GM21528 (cell line): Measurements from ENCODE around the gene GRAMD1B.

ENCODE experiments used
- ATAC-seq: cut with Tn5 transposase; IDR thresholded peaks from one replicate; pipeline ENCODE4 v1.9.1; 2021; ENCODE audit warnings: mild to moderate bottlenecking, moderate library complexity; ENCODE audit not compliant: unreplicated experiment, low FRiP score

GRAMD1B gene

DNA sequence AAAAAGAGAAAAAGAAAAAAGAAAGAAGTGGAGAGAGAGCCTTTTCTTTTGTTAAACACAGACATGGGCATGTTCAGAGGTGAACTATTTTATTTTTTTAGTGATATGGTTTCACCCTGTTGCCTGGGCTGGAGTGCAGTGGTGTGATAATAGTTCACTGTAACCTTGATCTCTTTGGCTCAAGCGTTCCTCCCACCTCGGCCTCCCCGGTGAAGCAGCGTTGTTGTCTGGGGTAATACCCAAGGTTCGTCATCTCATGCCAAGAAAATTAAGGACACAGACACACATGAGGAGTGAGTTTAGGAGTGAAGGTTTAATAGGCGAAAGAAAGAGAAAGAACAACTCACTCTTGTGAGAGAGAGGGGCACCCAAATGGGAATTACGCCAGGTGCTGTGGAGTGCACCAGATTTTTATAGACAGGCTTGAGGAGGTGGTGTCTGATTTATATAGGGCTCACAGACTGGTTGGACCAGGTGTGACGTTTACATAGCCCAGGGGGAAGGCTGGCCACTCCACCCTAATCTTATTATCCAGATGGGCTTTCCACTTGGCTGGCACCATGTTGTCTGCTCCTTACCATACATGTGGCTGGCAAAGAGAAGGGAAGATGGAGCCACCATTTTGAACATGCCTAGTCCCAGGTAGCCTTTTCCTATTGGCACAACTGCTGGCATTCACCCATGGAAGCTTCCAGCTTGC lies 42.3 kb downstream of the GRAMD1B start:
- no peak for ATAC-seq

DNA sequence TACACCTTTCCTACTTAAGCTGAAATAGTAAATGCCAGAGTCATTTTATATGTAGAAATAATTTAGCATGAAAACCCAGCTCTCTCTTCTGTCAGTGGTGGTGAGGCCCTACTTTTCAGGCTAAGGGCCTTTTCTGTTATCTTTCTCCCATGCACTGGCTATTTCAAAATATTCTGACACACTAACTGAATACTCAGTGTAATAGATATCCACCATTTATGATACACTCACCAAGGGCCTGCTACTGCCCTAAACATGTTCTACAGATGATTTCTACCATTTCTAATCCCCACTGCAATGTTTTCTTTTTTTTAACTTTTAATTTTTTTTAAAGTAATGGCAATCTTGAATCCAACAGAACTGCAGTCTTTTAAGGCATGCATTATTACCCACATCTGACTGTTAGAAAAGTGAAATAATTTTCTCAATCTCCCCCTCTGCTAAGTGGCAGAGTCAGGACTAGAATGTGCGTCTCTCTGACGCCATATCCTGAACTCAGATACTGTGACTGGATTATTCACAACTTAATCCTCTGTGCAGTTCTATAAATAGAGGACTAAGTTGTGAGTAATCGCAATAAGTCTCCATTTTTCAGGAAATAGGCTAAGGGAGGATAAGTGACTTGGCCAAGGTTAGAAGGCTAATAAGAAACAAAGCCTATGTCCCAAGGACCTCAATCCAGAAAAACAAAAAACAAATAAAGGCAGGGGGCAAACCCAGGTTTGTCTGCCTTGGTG lies 44.0 kb downstream of the GRAMD1B start:
- ATAC-seq: no peak

DNA sequence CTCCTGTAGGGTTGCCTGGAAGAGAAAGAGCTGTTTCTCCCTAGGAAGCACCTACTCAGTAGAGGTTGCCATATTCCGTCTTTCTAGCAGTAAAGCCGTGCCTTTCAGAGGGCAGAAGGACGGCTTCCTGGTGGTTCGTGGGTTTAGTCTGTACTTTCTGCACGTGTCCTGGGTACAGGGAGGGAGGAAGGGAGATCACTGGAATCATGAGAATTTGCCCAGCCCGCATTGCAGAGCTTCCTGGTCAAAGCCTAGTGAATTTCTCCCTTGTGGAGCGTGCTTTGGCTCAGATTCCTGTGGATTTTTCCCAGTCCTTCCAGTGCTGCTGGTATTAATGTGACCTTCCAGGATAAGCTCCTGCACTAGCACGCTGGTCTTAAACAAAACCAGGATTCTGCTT lies 44.9 kb downstream of the GRAMD1B start:
- no peak for ATAC-seq

DNA sequence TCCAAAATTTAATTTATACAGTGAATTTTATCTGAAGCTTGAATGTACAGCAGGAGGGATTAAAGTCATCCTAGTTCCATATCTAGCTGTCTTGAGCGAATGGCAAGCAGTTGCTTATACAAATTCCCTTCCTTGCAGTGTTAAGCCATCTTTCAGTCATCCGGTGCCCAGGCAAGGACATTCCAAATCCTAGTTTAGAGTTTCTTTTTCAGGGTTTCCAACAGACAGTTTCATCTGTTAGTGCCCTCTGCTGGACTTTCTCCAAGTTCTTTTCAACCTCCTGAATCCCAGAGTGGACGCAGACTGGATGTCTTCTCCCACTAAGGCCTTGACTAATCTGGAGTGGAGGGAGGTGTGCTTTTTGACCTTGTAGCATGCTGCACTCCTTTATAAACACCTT lies 45.4 kb downstream of the GRAMD1B start:
- no peak for ATAC-seq

DNA sequence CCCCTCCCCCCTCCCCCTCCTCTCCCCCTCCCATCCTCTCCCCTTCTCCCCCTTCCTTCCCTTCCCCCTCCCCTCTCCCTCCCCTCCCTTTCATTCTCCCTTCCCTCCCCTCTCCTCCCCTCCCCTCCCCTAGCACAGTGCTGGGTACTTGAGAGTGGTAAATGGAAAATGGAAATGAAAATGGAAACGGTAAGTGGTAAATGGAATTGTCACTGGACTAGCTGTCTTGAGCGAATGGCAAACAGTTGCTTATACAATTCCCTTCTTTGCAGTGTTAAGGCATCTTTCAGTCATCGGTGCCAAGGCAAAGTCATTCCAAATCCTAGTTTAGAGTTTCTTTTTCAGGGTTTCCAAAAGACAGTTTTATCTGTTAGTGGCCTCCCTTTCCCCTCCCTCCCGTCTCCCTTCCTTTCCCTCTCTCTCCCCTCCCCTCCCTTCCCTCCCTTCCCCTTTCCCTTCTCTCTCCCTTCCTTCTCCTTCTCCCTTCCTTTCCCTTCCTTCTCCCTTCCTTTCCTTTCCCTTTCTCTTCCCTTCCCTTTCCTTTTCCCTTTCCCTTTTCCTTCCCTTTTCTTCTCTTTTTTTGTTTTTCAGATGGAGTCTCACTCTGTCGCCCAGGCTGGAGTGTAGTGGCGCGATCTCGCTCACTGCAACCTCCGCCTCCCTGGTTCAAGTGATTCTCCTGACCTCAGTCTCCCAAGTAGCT lies 47.3 kb downstream of the GRAMD1B start:
- ATAC-seq: no peak

DNA sequence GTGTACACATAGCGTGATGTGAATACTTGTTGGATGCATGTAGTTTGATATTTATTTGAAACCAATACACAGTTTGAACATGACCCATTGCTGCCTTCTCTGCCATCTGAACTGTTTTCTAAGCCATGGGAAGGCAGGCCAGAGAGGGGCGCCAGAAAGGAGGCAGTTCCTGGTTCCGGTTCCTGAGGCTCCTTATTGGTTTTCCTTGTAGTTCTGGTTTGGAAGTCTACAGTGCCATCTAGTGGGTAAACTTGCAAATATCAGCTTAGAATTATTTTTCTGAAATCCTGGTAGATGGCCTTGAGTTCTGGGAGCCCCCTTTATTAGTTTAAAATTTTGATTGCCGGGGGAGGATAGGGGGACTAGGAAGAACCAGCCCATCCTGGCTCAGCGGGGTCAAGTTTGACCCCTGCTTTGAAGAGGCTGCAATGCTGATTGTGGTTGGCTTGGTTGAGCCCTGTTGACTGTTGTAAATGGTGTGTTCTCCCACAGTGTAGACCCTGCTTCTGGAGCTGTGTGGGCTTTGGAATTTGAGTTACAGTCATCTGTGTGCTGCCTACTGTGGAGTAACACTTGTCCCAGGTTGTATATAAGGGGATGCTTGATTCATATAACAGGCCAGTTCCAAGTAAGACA lies 48.4 kb downstream of the GRAMD1B start:
- no peak for ATAC-seq

DNA sequence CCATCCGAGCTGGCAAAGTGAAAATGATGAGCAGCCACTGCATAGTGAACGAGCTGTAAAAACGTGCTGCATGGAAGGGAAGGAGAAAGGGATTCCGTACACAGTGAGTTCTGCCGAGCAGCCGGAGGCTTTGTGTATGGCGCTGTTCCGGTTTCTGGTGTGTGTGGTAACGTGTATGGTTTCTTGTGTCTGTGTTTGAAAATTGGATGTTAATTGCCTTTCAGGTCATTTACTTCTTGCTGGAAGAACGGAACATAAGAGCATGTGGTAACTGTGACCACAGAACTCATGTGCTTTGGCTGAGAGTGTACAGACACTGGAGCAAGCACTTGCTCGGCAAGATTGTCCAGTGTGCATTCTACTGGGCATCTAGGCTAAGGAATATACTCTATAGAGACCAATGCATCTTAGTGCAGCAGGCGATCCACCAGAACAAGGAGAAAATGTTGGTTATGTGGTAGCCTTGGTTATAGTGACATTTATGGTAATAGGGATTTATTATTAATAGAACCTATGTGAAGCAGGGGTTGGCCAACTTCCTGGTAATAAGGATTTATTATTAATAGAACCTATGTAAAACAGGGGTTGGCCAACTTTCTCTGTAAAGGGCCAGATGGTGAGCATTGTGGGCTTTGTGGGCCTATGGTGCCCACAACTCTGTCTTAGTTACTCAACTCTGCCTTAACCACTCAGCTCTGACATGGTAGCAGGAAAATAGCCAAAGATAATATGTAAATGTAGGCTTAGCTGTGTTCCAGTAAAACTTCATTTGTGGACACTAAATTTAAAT lies 49.2 kb downstream of the GRAMD1B start:
- ATAC-seq: peak; percentile 70

DNA sequence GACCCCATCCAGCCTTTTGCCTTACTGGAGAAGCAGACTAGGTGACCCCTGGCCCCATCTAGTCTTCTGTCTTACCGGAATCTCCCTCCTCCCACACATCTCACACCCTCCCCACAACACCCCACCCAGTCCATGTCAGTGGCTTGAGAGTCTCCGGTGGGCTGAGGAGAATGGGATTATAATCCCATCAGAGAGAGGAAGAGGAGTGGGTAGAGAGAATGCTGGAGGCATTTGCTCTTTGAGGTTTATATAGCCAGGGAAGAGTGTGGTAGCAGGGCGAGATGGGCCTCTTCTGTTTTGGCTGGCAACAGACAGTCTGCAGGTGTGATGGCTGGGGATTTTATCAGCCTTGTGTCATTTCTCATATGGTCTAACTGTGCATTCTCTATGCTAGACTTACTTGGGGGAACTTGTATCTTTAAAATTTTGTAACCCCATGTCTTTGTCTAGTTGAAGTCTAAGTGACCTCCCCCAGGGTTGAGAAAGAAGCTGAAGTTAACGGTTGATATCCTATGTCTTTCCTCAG lies 50.3 kb downstream of the GRAMD1B start:
- no peak for ATAC-seq

DNA sequence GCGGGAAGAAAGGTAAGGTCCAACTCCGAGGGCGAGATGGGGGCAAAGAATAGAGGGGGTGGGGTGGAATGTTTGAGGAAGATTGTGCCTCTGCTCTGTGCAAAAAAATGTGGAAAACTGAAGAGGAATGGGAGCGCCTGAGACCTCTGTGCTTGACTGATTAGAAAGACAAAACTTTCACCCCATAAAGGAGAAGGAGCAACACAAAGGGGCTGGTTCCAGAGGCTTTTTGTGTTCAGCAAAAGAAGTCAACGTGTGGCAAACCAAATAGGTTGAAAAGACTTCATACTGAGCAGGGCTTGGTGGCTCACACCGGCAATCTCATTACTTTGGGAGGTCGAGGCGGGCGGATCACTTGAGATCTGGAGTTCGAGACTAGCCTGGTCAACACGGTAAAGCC lies 50.8 kb downstream of the GRAMD1B start:
- no peak for ATAC-seq

DNA sequence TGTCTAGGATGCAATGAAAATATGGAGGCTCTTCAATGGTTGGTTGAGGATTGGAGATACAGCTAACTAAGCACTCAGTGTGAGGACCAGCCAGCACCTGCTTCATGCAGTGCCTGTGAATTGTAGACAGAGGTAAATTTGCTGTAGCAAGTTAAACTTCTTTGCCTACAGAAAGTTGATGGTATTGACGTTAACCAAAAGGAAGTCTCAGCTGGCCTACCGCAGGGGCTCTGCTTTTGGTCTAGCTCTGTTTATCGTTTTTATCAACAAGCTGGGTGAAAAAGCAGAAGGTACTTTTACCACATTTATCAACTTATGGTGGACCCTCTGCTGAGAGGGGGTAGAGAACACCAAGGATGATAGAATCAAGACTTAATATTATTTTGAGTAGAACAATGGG lies 51.6 kb downstream of the GRAMD1B start:
- no peak for ATAC-seq

DNA sequence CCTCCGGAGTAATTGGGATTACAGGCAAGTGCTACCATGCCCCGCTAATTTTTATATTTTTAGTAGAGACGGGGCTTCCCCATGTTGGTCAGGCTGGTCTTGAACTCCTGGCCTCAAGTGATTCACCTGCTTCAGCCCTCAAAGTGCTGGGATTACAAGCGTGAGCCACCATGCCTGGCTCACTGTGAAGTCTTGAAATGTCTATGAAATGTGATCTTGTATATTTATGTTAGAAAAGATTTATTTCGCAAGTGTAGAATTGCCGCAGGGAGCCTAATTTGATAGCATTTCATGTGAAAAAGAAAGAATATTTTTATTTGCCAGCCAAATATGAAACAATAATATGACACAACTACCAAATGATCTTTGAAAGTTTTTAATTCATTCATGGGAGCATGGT lies 52.1 kb downstream of the GRAMD1B start:
- no peak for ATAC-seq

DNA sequence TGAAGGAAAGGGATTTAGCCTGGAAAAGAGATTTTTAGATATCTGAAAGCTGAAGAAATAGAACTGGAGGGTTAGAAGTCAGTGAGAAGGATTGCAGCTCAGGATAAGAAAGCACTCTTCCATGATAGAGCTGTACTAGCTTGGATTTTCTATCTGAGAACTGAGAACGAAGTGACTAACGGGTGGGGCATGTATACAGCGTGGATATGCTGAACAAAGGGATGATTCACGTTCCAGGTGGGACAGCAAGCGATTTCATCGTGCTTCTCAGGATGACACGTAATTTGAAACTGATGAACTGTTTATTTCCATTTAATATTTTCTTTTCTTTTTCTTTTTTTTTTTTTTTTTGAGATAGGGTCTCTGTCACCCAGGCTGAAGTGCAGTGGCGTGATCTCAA lies 53.0 kb downstream of the GRAMD1B start:
- no peak for ATAC-seq

DNA sequence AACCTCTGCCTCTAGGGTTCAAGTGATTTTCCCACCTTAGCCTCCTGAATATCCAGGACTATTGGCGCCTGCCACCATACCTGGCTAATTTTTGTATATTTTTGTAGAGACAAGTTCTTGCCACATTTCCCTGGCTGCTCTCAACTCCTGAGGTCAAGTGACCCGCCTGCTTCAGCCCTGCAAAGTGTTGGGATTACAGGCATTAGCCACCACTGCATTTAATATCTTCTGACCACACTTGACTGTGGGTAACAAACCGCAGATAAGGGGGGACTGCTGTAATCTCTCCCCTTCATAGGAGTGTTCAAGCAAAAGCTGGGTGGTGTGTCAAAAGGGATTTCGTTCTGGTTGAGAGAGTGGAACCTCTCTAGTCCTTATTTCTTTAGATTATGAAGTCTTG lies 53.4 kb downstream of the GRAMD1B start:
- ATAC-seq: no peak

DNA sequence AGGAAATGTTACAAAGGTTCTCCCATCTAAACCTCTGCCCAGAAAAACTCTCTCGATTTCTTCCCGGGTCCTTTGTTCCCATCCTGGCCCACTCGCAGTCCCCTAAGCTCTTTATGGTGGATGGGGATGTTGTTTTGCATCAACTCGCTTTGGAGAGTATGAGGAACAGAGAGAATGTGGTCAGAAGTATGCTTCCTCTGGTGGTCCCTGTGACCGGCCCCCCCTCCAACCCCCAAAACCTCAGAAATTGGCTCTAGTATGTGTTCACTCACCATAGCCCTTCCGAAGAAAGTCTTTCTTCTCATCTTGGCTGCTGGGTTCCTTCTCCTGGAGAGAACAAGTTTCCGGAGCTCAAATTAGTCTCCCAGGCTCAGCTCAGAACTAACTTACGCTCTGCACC lies 54.4 kb downstream of the GRAMD1B start:
- ATAC-seq: no peak

DNA sequence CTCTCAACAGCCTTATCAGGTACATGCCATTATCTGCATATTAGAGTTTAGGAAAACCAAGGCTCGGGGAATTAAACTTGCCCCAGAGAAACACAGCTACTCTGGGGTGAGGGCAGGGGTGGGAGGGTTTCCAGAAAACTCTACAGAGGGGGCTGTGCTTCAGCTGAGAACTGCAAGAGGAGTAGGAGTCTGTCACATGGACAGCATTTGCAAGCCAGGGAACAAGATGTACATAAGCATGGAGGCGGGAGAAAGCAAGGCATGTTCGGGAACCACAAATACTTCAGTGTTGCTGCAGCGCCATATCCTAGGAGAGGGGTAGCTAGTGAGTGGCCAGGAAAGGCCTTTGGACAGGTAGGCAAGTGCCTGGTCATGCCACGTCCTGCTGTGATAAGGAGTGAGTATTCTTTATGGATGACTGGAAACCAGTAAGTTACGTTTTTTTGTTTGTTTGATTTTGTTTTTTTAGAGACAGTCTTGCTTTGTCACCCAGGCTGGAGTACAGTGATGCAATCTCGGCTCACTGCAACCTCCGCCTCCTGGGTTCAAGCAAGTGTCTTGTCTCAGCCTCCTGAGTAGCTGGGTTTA lies 57.2 kb downstream of the GRAMD1B start:
- no peak for ATAC-seq

DNA sequence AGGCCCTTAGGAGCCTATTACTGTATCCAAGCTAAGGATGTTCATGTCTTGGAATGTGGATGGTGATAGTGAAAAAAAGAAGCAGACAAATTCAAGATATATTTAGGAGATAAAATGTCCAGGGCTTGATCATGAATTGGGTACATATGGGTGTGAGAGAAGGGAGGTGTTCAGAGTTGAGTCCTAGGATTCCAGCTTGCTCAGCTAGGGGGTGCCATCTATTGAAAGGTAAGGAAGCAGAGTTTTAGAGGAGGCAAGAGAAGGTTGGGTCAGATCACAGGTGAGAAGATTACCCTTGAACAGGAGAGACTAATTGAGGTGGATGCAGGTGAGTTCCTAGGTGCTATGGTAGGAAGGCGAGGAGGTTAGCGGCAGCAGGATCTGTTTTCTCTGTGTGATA lies 60.5 kb downstream of the GRAMD1B start:
- no peak for ATAC-seq

DNA sequence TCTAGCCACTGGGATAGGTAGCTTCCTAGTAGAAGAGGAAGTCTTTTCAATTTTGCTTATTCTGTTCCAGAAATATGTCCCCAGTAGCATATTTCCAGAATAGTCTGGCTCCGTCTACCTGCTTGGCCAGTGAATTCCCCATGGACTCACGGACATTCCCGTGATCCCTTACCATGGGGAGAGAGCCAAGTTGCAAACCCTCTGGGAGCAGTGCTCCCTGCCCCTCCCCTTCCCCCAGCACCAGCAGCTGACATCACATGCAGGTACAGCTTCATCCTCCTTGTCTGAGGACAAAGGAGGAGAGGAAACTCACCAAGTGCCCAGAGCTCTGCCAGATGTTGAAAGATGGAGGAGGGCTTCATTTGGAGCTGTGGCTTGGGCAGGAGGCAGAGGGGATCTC lies 61.2 kb downstream of the GRAMD1B start:
- no peak for ATAC-seq

DNA sequence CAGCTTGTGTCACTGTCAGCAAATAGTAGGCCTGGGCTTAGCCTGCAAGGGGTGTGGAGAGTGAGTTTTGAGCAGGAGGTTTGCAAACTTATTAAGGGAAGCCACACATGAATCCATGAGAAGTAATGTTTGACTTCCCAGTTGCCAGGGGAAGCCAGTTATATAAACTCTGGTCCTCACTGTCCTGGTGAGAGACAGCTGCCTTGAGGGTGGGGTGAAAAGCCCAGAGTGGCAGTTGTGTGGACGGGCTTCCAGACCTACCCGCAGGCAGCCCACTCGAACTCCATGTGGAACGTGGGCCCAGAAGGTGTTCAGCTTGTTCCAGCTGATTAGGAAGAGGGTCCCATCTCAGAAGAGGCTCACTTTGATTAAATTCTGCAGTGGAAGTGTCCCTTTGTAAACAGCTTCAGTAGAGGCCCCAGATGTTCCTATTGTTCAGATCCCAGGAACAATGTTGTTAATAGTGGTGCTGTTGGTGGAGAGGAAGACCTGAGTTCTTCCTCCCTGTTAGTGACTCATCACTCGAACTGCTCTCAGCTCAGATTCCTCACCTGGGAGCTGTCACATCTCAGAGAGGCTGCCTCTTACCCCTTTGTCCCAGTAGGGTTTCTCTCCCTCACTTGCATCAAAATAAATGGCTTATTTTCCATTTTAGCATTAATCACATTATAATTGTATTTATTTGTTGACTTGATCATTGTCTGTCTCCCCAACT lies 63.4 kb downstream of the GRAMD1B start:
- ATAC-seq: no peak
